Stimulated activated CD8-positive, alpha-beta memory T cell treated with anti-CD3 and anti-CD28 coated beads, Interleukin-4, amount 100 ng/mL, for 4 hours (primary cell): ENCODE results near the gene AOC1.
"Not testable (repeated sequence)": the region's sequence is repeated elsewhere in the genome, so short reads cannot be mapped to it uniquely, and the experiment has no call there.

ENCODE experiments used
- DNase-seq, 2 donors: peaks; one replicate each; pipeline ENCODE4 v3.0.0-alpha.2; 2020; ENCODE audit warnings: low read depth in 2 of 2, low spot score in 1 of 2

The AOC1 gene

DNA sequence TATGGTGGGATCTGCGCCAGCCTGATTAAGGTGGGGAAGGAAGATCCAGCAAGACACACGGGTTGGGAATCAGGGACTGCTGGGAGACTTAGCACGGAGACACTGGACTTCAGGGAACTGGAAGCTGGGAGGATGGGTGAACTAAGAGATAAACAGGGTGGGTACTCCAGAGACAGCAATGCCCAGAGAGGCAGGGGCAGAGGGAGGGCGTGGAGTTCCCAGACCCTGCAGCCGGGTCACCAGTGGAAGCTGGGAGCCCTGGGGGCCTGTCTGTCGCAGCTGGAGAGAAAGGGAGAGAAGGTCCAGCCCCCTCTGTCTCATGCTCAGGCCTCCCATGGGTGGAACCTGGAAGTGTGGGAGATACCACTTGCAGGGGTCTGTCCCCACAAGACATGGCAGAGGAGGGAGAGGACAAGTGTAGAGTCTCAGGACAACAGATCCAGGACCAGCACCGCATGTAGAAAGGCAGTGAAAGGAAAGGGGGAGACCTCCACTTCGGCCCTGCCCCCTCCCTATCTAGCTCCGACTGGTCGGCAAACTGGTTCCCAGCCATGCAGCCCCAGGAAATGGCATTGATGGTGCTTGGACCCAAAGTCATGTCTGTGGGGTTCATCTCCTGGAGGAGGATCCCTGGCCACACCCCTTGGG, 44.4 kb downstream of the AOC1 start:
- DNase-seq, result no peak

DNA sequence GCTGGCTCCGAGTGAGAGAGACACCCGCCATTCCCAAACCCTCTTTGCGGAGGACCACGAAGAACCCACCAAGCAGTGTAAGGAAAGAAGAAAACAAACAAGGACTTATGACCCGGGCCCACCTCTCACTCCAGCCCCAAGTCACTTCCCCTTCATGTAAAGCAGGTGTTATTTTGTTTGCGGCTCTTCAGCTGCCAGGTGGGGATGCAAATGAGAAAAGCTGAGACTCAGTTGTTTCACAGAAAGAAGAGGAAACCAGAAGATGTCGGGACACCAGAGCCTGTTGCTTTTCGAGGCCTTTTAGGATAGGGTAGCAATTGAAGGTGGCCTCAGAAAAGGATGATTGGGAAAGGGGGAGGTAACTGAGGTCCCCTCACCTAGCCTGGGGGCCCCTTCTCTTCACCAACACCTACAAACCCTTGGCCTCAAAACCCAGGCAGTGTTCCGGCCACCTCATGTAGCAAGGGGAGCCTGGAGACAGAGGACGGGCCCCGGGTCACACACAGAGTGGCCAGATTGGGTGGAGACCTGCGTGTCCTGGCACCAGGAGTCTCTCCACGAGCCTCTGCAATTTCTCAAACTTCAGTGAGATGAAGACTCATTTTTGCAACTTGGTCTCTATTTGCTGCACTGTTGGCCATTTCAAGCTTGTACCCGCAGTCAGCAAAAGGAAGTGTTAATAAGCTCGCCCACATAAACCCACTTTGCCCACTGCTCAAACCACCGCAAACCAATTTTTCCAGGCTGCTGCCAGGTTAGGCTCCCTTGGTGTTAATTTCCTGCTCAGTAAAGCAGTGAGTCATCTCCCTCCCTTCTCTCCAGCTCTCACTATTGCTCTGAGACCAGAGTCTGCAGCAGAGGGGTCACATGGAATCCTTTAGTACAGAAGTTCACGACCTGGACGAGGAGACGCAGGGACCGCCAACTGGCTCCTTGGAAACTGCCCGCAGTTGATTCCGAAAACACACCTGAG, 45.5 kb downstream of the AOC1 start:
- no peak for DNase-seq

DNA sequence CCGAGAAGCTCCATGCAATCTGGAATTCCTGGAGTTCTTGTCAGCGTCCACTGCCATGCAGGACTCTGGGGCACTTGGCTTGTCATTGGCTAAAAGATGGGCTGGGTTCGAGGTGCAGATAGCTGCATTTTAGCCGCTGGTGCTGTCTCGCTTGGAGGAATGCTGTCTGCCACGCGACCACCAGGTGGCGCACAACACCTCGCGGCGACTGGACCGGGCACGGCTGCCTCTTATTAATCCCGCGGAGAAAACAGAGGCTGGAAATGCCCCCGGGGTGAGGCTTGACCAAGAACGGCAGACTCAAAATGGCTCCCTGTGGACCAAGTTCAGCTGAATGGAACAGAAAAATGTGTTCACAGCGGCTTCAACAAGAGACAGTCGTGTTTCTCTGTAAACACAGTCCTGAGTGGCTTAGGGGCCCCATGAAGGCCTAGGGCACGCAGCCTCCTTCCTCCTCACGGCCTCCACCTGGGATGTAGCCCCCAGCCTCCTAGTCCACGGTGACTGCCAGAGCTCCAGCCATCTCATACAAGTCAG, 46.2 kb downstream of the AOC1 start:
- peak; percentile 48 to 72 for DNase-seq

DNA sequence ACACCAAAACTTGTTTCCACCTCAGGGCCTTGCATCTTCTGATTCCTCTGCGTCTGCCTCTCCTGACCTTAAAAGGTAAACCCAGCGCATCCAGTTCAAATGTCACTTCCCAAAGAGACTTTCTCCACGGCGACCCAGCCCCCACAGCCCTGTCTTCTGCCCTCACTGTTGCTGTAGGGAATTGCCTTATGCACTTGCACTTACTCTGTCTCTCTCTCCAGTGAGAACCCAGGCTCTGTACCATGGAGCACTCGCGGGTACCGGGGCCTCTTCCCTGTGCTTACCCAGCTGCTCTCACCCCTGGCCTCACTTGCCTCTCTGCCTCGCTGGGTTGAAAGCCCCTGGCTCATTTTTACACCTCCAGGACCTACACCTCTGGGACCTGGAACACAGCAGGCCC, 48.4 kb downstream of the AOC1 start:
- no peak for DNase-seq

DNA sequence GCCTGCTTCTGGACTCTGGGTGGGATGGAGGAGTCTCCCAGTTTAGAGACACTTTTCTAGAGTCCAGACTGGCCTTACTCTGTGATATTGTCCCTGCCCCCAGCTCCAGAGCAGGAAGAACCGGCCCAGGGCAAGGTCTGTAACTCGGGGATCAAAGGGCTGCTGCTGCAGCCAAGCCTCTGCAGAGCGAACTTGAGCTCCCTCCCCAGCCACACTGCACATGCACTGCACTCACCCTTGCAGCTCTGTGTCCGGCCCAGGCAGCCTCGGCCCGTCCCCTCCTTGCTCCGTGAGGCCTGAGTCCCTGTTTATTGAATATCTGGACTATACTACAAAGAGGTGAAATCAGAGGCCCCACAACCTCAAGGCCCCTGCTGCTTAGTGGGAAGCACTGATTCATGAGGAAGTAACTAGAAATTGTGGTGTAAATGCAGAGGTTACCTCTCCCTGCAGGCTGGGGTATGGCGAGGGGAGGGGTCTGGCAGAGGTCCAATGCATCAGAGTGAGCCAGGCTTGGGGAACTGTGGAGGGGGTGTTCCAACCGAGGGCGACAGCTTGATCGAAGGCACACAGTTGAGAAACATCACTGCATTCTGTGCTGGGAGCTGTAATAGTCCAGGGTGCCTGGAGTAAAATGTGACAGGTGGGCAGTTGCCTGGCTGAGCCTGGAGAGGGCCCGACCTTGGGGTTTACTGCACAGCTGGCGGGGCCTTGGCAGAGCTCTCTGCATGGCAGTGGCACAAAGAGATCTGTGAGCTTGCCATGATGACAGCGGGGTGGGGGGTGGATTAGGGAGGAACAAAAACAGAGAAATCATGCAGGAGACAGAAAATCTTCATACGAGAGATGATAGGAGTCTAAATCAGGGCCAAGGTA, 49.1 kb downstream of the AOC1 start:
- DNase-seq, result no peak

DNA sequence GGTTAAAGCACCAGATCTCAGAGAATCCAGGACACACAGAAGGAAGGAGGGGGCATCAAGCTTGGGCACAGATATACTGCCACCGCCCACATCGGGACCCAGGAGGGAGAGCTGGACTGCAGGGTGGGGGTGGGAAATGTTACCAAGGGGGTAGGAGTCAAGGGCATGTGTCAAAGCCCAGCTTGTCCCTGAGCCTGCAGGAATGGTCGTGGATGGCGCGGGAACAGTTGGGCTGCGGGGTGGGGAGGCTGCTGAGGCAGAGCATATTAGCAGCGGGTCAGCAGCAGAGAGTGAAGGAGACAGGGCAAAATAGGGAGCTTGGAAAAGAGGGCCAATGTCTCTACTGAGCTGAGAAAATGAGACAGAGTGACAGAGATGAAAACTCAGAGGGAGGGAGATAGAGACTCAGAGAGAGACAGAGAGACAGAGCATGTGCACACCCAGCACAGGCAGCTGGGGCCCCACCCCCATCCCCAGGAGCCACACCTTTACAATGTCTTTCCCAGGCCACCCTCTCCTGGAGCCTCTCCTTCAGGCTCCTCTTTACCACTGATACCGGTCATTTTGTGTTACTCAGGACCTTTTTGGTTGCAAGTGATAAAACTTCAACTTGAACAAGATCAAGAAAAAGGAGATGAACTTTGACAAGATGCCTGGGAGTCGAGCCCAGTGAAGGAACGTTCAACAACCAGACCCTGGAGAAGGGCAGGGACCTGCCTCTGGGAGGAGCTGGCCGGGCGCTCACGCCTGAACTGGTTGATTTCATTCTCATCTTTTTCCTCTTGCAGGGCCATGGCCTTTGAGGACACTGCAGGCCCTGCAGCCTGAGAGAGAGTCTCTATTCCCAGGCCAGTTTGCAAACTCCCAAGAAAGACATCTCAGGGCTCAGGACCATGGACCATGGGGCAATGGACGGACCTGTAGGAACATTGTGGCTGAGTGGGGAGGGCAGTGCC, 50.0 kb downstream of the AOC1 start:
- no peak for DNase-seq

DNA sequence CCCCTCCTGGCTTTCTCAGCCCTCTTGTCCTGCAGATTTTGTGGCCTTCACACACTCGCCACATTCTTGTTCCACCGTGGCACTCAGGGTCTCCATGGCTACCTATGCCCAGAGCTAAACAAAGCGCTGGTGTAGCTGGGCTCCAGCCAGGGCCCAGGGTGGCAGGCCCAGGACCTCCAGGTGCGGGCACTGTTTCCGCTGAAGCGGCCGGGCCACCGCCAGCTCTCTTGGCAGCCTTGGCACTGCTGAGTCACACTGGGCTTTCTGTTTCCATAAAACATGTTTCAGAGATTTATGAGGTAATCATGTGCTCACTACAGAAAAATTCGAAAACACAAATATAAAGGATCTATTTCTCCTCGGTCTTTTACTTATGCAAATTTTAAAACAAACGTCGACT, 51.3 kb downstream of the AOC1 start:
- no peak for DNase-seq

DNA sequence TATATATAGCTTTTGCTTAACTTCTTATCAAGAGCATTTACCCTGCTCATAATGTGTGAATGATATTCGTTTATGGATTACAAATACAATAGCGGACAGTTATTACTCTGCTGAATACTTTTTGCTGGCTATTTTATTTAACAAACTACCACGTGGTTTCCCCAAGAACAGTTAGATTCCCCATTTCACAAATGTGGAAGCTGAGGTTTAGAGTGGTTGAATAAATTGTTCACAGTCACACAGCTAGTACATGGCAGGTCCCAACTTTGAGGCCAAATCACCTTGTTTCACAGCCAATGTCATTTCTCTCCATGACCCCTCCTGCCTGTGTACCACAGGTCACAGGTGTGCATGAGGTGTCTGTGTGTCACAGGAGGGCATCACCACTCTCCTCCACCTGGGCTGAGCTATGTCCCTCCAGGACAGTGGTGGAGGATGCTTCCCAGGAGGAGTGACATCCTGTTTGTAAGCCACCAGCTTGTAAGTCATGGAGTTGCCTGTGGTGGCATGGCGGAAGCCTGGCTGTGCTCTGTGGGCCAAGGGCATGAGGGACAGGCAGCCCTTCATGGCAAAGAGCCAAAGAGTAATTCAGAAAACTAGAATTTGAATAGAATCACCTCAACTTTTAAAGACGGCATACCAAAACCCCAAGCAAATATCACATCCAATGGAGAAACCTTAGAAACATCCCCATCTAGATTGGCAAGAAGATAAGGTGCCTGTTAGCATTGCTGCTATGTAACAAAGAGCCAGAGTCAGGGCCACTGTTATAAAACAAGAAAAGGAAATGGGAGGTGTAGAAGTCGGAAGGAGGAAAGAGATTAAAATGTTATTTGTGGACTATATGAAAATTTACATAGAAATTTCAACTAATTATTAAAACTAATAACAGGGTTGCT, 51.9 kb downstream of the AOC1 start:
- no peak for DNase-seq

DNA sequence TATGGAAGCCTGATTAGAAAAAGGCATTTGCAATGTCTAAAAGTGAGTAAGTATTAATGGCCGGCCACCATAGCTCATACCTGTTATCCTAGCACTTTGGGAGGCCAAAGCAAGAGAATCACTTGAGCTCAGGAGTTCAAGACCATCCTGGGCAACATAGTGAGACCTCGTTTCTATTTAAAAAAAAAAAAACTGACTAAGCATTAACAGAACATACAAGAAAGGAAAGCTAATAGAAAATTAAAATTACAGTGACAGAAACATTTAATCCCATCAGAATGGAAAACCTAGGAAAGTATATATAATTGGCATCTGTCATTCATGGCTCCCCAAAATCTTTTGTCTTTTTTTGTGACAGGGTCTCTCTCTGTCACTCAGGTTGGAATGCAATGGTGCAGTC, 55.9 kb downstream of the AOC1 start:
- no peak for DNase-seq

DNA sequence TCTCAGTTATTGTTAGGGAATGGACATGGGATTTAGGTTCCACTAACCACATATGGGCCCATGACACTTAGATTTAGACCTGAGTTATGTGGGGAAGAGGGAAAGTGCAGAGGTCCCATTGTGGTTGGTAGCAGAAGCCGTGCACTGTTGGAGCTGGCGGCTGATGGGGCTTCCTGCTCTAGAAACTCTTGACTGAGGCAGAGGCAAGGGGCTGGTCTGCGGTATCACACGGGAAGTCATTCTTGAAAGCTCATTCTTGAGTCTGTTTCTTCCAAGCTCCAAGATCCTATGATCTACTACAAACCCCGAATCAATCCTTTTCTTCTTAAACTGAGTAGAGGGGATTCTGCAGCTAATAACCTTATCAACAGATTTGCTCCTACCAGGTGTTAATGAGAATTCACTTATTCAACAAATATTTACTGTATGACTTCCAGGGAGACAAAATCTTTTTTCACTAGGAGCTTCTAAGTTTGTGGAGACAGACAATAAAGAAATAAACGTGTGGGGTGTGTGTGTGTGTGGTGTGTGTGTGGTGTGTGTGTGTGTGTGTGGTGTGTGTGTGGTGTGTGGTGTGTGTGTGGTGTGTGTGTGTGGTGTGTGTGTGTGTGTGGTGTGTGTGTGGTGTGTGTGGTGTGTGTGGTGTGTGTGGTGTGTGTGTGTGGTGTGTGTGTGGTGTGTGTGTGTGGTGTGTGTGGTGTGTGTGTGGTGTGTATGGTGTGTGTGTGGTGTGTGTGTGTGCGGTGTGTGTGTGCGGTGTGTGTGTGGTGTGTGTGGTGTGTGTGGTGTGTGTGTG, 57.1 kb downstream of the AOC1 start:
- DNase-seq, result no peak

DNA sequence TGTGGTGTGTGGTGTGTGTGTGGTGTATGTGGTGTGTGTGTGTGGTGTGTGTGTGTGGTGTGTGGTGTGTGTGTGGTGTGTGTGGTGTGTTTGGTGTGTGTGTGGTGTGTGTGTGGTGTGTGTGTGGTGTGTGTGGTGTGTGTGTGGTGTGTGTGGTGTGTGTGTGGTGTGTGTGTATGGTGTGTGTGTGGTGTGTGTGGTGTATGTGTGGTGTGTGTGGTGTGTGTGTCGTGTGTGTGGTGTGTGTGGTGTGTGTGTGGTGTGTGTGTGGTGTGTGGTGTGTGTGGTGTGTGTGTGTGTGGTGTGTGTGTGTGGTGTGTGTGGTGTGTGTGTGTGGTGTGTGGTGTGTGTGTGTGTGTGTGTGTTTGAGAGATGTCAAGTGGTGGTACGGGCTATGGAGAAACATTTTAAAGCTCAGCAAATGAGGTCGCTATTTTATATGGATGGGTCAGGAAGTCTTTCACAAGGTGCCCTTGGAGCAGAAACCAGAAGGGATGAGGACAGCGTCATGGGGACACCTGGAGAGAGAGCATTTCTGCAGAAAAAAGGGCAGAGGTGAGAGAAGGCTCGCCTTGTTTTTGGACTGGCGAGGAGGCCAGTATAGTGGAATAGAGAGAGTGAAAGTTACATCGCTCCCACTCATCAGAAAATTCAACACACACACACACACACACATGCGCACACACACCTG, 58.1 kb downstream of the AOC1 start:
- not testable (repeated sequence) for DNase-seq

DNA sequence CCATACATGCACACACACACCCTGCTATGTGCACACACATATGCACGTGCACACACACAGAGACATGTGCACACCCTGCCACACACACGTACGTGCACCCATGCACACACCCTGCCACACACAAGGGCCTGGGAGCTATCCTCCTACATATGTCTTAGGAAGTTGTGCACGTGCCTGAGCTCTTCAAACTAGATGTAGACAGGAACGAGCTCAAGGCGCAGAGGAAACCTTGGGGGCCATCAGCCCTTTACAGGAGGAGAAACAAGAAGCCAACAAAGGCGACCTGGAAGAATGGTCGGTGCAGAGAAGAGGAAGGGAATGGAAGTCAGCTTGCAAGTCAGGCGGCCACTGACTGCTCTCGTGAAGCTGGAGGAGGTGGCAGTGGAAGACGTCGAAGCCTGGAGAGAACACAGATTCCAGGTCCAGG, 58.7 kb downstream of the AOC1 start:
- no peak for DNase-seq
